HG03095 (cell line): Measurements from ENCODE around the gene SULT1C4.

Experiments
- ATAC-seq: cut with Tn5 transposase; IDR thresholded peaks from one replicate; pipeline ENCODE4 v1.9.1; 2021; ENCODE audit warnings: moderate library complexity; ENCODE audit not compliant: unreplicated experiment

Gene SULT1C4

GRCh38 chr2:108369153-108369552, 8.6 kb upstream of the SULT1C4 start:
- ATAC-seq = no peak

DNA sequence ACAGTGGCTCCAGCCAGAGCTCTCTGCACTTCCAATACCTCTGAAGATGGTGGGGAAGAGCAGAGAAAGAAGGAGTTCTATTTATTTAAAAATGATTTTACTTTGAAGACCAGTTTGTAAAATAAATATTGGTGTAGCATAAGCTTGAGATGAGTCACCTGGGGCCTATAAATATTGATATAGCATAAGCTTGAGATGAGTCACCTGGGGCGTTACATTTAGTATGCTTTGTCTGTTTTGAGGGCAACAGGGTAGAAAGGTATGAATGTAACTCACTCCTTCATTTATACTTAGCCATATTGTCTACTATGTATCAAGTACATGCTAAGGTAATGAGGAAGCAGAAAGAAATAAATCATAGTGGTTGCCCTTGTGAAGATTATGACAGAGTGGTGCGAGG, 7.7 kb upstream of the SULT1C4 start:
- no peak for ATAC-seq

GRCh38 chr2:108376774-108377173, 980 bp upstream of the SULT1C4 start:
- no peak for ATAC-seq

- ATAC-seq = no peak
Observed at GRCh38 chr2:108377401-108377800, 353 bp upstream of the SULT1C4 start.

- no peak for ATAC-seq
Observed at GRCh38 chr2:108378851-108379250, 1.1 kb downstream of the SULT1C4 start.

- no peak for ATAC-seq
Observed at GRCh38 chr2:108382196-108382595, 4.4 kb downstream of the SULT1C4 start.

- ATAC-seq = no peak
Observed at GRCh38 chr2:108383146-108383830, 5.5 kb downstream of the SULT1C4 start.

GRCh38 chr2:108384662-108385393, 7.1 kb downstream of the SULT1C4 start:
- no peak for ATAC-seq

GRCh38 chr2:108385411-108386071, 7.8 kb downstream of the SULT1C4 start:
- peak; percentile 68 for ATAC-seq

DNA sequence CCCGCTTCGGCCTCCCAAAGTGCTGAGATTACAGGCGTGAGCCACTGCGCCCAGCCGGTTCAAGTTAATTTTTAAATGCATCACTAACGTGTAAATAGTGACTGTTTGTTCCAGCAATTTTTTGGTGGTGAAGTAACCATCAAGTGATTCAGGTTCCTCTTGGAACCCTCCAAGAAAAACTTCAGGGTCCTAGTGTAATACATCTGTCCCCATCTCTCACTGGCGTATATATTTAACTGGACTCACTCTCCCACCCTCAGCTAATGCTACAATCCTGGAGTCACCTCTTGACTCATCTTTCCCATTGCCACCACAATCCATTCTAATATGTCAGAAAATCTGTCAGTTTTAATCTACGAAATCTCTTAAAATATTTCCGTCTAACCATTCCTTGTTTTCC, 10.3 kb downstream of the SULT1C4 start:
- ATAC-seq = no peak

DNA sequence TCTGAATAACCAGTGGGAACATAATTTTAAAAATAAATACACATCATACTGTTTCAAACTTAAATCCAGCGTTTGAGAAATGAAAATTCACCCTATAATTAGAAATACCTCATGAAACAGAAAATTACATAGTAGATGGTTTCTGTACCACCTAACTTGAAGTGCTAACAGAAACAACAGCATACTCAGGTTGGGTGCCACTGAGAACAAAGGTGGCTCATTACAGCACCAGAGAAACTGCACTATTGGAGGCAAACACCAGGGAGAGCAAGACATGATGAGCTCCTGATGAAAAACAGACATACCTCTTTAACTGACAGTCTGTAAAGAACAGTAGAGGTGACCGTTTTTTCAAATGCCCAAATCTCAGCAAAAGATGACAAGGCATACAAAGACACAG, 12.6 kb downstream of the SULT1C4 start:
- ATAC-seq = no peak

GRCh38 chr2:108392029-108392428, 14.3 kb downstream of the SULT1C4 start:
- no peak for ATAC-seq

- ATAC-seq = no peak
Observed at GRCh38 chr2:108393197-108393596, 15.4 kb downstream of the SULT1C4 start.

DNA sequence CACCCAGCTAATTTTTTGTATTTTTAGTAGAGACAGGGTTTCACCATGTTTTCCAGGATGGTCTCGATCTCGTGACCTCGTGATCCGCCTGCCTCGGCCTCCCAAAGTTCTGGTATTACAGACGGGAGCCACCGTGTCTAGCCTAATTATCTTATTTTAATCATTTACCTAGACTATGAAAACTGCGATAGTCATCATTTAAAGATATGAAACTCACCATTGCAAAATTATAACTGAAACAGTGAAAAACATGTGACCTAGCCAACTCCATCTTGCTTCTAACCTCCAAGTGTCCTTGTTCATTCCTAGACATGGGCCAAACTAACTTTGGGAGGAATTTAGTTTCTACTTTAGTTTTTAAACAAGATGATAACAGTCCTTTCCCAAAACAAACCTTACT, 17.4 kb downstream of the SULT1C4 start:
- no peak for ATAC-seq

DNA sequence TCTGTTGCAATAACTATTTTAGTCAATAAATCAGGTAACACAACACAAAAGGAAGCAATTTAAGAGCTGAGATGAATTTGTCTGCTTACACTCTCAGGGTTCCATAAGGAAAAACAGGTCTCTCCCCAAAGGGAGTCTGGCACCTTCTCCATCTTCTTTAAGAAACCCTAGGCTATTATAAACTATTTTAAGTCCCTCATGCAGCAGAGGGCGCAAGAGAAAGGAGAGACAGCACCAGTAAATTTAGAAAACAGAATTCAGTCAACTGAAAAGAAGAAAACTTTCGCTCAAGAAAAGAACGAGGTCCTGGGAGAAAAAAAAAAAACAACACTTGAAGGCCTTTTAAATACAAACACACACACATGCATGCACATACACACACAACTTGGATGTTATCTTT, 19.1 kb downstream of the SULT1C4 start:
- no peak for ATAC-seq

GRCh38 chr2:108399479-108399878, 21.7 kb downstream of the SULT1C4 start:
- ATAC-seq = no peak

- ATAC-seq = no peak
Observed at GRCh38 chr2:108401800-108402199, 24.0 kb downstream of the SULT1C4 start.

DNA sequence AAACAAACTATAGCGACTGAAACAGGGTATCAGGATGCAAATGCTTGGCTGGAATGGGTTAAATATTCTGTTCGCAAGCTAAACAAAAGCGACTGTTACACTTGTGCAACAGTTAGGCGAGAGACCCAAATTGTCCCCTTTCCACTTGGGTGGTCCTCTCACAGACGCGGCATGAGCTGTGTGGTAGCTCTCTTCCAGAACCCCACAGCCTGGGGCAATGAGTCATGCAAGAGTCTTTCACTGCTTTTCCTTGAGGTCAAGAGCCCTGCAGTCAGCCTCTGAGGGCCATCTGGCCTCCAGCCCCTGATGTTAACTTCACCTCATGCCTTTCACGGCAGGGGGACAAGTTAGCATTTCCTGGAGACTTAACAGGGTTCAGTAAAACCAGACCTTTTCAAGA, 25.7 kb downstream of the SULT1C4 start:
- ATAC-seq = no peak

- no peak for ATAC-seq
Observed at GRCh38 chr2:108404784-108405397, 27.1 kb downstream of the SULT1C4 start.

DNA sequence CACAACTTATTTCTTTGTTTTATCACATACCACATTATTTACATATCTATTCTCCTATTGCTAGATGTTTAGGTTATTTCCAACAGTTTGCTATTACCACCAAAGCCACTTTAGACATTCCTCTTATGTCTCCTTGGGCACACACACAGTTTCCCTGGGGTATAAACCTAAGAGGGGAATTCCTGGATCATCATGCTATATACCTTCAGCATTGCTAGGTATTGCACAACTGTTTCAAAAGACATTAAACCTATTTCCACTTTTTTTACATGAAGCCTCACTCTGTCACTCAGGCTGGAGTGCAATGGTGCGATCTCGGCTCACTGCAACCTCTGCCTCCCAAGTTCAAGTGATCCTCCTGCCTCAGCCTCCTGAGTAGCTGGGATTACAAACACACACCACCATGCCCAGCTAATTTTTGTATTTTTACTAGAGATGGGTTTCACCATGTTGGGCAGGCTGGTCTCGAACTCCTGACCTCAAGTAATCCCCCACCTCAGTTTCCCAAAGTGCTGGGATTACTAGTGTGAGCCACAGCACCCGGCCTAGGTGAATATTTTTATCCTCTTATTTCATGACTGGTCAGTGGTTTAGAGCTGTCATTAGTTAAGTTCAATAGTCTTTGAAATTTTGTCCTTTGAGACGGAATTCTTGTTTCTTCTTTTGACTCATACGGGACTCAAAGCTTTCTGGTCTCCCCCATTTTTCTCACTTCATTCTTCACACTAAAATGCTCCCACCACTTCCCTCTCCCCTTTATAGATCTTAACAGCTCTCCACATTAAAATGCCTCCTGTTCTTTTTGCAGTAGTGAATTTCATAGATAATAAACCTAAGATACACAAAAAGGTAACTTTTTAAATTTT, 30.3 kb downstream of the SULT1C4 start:
- ATAC-seq = no peak

GRCh38 chr2:108409768-108410167, 32.0 kb downstream of the SULT1C4 start:
- no peak for ATAC-seq
